ENCODE data around the gene PIP5K1B.

The PIP5K1B gene

DNA sequence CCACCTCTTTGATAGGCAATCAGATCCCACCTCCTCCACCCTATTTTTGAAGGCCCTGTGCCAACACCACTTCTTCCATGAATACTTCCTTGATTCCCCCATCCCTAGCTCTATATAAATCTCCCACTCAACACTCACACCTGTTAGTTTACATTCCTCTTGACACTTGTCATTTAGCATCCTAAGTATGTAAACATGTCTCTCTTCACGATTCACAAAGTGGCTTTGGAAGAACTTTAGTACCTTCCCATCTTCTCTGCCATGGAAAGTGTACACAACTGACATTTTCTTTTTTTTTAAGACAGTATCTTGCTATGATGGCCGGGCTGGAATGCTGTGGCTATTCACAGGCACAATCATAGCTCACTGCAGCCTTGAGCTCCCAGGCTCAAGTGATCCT, 329.0 kb downstream of the PIP5K1B start:
- DNase-seq (ENCODE audit: low read depth): no peak
- no peak overlapping the region for H3K4me3 ChIP-seq (ENCODE audit: low read depth, low read length)
- TF ChIP-seq, protein P1, sequence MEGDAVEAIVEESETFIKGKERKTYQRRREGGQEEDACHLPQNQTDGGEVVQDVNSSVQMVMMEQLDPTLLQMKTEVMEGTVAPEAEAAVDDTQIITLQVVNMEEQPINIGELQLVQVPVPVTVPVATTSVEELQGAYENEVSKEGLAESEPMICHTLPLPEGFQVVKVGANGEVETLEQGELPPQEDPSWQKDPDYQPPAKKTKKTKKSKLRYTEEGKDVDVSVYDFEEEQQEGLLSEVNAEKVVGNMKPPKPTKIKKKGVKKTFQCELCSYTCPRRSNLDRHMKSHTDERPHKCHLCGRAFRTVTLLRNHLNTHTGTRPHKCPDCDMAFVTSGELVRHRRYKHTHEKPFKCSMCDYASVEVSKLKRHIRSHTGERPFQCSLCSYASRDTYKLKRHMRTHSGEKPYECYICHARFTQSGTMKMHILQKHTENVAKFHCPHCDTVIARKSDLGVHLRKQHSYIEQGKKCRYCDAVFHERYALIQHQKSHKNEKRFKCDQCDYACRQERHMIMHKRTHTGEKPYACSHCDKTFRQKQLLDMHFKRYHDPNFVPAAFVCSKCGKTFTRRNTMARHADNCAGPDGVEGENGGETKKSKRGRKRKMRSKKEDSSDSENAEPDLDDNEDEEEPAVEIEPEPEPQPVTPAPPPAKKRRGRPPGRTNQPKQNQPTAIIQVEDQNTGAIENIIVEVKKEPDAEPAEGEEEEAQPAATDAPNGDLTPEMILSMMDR (IDR thresholded peaks at IDR 0.05; ENCODE audit: insufficient read depth, low read depth, low read length, missing control alignments): no peak

DNA sequence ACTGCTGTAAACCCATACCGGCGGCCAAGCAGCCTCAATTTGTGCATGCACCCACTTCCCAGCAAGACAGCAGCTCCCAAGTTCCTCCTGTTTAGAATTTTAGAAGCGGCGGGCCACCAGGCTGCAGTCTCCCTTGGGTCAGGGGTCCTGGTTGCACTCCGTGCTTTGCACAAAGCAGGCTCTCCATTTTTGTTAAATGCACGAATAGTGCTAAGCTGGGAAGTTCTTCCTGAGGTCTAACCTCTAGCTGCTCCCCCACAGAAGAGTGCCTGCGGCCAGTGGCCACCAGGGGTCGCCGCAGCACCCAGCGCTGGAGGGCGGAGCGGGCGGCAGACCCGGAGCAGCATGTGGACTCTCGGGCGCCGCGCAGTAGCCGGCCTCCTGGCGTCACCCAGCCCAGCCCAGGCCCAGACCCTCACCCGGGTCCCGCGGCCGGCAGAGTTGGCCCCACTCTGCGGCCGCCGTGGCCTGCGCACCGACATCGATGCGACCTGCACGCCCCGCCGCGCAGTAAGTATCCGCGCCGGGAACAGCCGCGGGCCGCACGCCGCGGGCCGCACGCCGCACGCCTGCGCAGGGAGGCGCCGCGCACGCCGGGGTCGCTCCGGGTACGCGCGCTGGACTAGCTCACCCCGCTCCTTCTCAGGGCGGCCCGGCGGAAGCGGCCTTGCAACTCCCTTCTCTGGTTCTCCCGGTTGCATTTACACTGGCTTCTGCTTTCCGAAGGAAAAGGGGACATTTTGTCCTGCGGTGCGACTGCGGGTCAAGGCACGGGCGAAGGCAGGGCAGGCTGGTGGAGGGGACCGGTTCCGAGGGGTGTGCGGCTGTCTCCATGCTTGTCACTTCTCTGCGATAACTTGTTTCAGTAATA, 330.6 kb downstream of the PIP5K1B start, which contains the start of gene FXN:
Gene FXN, plus strand, starts transcription at position 315 of the 871 bp plus-strand sequence. Its CDS starts 31 bp downstream, at position 346.
- H3K4me3 ChIP-seq (ENCODE audit: low read depth, low read length): peak within 1 kb of the TSS; percentile 85
- TF ChIP-seq, protein P1 (IDR thresholded peaks at IDR 0.05; ENCODE audit: insufficient read depth, low read depth, low read length, missing control alignments): peak; percentile 99
- peak; percentile 92 for DNase-seq (ENCODE audit: low read depth)

DNA sequence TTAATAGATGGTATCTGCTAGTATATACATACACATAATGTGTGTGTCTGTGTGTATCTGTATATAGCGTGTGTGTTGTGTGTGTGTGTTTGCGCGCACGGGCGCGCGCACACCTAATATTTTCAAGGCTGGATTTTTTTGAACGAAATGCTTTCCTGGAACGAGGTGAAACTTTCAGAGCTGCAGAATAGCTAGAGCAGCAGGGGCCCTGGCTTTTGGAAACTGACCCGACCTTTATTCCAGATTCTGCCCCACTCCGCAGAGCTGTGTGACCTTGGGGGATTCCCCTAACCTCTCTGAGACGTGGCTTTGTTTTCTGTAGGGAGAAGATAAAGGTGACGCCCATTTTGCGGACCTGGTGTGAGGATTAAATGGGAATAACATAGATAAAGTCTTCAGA, 331.3 kb downstream of the PIP5K1B start:
- TF ChIP-seq, protein P1 (IDR thresholded peaks at IDR 0.05; ENCODE audit: insufficient read depth, low read depth, low read length, missing control alignments): no peak
- H3K4me3 ChIP-seq (ENCODE audit: low read depth, low read length): peak overlapping the region; percentile 85
- peak; percentile 45 for DNase-seq (ENCODE audit: low read depth)

DNA sequence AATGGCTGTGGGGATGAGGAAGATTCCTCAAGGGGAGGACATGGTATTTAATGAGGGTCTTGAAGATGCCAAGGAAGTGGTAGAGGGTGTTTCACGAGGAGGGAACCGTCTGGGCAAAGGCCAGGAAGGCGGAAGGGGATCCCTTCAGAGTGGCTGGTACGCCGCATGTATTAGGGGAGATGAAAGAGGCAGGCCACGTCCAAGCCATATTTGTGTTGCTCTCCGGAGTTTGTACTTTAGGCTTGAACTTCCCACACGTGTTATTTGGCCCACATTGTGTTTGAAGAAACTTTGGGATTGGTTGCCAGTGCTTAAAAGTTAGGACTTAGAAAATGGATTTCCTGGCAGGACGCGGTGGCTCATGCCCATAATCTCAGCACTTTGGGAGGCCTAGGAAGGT, 331.8 kb downstream of the PIP5K1B start:
- H3K4me3 ChIP-seq (ENCODE audit: low read depth, low read length): peak overlapping the region; percentile 85
- no peak for DNase-seq (ENCODE audit: low read depth)
- TF ChIP-seq, protein P1 (IDR thresholded peaks at IDR 0.05; ENCODE audit: insufficient read depth, low read depth, low read length, missing control alignments): no peak

DNA sequence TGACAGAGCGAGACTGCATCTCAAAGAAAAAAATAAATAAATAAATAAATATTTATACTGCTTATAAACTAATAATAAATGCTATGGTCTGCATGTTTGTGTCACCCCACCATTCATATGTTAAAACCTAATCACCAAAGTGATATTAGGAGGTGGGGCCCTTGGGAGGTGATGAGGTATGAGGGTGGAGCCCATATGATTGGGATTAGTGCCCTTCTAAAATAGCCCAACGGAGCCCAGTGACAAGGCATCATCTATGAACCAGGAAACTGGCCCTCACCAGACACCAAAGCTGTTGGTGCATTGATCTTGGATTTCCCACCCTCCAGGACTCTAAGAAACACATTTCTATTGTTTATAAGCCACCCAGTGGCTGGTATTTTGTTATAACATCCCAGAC, 335.6 kb downstream of the PIP5K1B start:
- TF ChIP-seq, protein P1 (IDR thresholded peaks at IDR 0.05; ENCODE audit: insufficient read depth, low read depth, low read length, missing control alignments): no peak
- no peak for DNase-seq (ENCODE audit: low read depth)

DNA sequence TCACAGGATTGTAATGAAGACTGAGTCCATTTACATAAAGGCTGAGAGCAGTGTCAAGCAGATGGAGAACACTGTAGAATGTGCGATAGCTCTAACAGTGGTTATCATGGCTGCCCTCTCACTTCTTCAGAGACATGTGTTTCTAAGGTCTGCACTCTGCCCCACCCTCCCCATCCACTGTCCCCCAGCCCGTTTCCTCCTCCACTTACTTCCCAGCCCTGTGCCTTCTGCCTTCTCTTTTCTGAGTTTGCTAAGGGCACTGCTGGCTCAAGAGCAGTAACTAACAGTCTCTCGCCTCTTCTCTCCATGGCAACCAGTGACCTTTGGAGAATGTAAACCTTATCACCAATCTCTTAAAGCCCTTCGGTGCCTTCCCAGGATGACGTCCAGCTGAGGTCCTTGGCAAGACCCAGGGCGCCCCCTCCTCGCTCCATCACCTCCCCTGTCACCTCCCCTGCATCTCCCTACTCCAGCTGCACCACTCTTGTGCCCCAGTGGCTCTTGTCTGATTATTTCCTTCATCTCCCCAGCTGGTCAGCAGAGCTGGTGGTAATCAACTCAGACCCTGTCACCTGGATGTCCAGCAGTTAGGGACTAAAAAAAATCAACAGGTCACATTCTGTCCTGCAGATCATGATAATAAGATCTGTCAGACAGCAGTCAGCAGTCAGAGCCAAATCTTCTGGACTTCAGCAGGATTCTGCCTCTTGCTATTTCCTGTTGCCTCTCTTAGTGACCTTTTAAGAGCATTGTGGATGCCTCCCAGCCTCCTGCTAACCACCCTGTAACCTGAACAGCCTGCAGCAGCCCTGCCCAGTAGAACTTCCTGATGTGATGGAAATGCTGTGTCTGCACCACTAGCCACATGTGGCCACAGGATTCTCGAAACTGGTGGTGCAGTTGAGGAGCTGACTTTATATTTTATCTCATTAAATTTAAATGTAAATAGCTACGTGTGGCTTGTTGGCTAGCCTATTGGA, 339.5 kb downstream of the PIP5K1B start:
- no peak overlapping the region for H3K4me3 ChIP-seq (ENCODE audit: low read depth, low read length)
- no peak for DNase-seq (ENCODE audit: low read depth)
- TF ChIP-seq, protein P1 (IDR thresholded peaks at IDR 0.05; ENCODE audit: insufficient read depth, low read depth, low read length, missing control alignments): no peak

More for the DNA sequence above, 335.6 kb downstream of the PIP5K1B start:
- H3K4me3 ChIP-seq (ENCODE audit: low read depth, low read length): no peak overlapping the region

All from GM12865 (cell line).